MG63 (cell line): ENCODE measurements around the gene WIPF3. TPM values are rescaled to one million over a fixed set of nuclear protein-coding genes. Genes with fewer than 3 reads are reported as not detected.

Experiments
- DNase-seq: peaks from one replicate; pipeline ENCODE4 v3.0.0-alpha.2; 2020
- H3K27me3 ChIP-seq: fragments of 250-450 bp; sonication (Bioruptor Pico); 2 replicates; pipeline ENCODE4 v1.5.1; 2020; ENCODE audit warnings: mild to moderate bottlenecking, moderate library complexity
- H3K36me3 ChIP-seq: fragments of 250-450 bp; sonication (Bioruptor Pico); 2 replicates; pipeline ENCODE4 v1.5.1; 2020; ENCODE audit warnings: mild to moderate bottlenecking, moderate library complexity
- H3K4me3 ChIP-seq: fragments of 250-450 bp; sonication (Bioruptor Pico); 2 replicates; pipeline ENCODE4 v1.5.1; 2020; ENCODE audit warnings: mild to moderate bottlenecking, moderate library complexity
- H3K9me3 ChIP-seq: fragments of 250-450 bp; sonication (Bioruptor Pico); 2 replicates; pipeline ENCODE4 v1.5.1; 2020; ENCODE audit warnings: mild to moderate bottlenecking, moderate library complexity
- total RNA-seq: library from RNA; depleted of rRNA; stranded (reverse); fragments of >200 nt; shearing (Covaris generic); gene quantifications from 2 replicates; pipeline ENCODE4 v1.2.3, GENCODE V29; 2014; ENCODE audit warnings: low replicate concordance; rRNA removed

The WIPF3 gene
- not detected in 2 replicates for total RNA-seq

- peaks cover 43% of the 10 kb centered on the region for H3K27me3 ChIP-seq
- H3K4me3 ChIP-seq: no peak within 1 kb of the TSS; the same call in 1 of the 2 replicates
- no peaks in the 10 kb centered on the region for H3K36me3 ChIP-seq
- H3K9me3 ChIP-seq: no peaks in the 10 kb centered on the region
- peak; percentile 25 for DNase-seq
Measured at GRCh38 chr7:29806208-29806994, at the start of gene WIPF3. TSS of gene WIPF3 (plus strand) at chr7:29806508. CDS start at chr7:29834725, 28,217 bp downstream.

GRCh38 chr7:29763266-29763665, 43.0 kb upstream of the WIPF3 start:
- Histone ChIP-seq H3K27me3 (peaks cover 23% of the 10 kb centered on the region), H3K9me3 (no peaks in the 10 kb centered on the region), H3K4me3 (no peak overlapping the region), H3K36me3 (no peaks in the 10 kb centered on the region)
- DNase-seq: no peak

- H3K4me3 ChIP-seq: no peak overlapping the region
- H3K36me3 ChIP-seq: no peaks in the 10 kb centered on the region
- no peaks in the 10 kb centered on the region for H3K9me3 ChIP-seq
- peaks cover 23% of the 10 kb centered on the region for H3K27me3 ChIP-seq
- no peak for DNase-seq
Measured at GRCh38 chr7:29764227-29764626, 42.1 kb upstream of the WIPF3 start.

- no peaks in the 10 kb centered on the region for H3K36me3 ChIP-seq
- peaks cover 23% of the 10 kb centered on the region for H3K27me3 ChIP-seq
- no peak overlapping the region for H3K4me3 ChIP-seq
- DNase-seq: no peak
- no peaks in the 10 kb centered on the region for H3K9me3 ChIP-seq
Measured at GRCh38 chr7:29765490-29765889, 40.8 kb upstream of the WIPF3 start.

- Histone ChIP-seq H3K4me3 (no peak overlapping the region), H3K9me3 (no peaks in the 10 kb centered on the region)
- no peak for DNase-seq
Measured at GRCh38 chr7:29770371-29770770, 35.9 kb upstream of the WIPF3 start.

GRCh38 chr7:29771081-29771816, 35.1 kb upstream of the WIPF3 start:
- Histone ChIP-seq H3K9me3 (no peaks in the 10 kb centered on the region), H3K4me3 (no peak overlapping the region), H3K27me3 (peaks cover 11% of the 10 kb centered on the region), H3K36me3 (no peaks in the 10 kb centered on the region)
- no peak for DNase-seq

More at GRCh38 chr7:29770371-29770770, 35.9 kb upstream of the WIPF3 start:
- Histone ChIP-seq H3K36me3 (no peaks in the 10 kb centered on the region), H3K27me3 (peaks cover 20% of the 10 kb centered on the region)

GRCh38 chr7:29779017-29779416, 27.3 kb upstream of the WIPF3 start:
- Histone ChIP-seq H3K4me3 (no peak overlapping the region), H3K36me3 (no peaks in the 10 kb centered on the region), H3K9me3 (no peaks in the 10 kb centered on the region), H3K27me3 (peaks cover 30% of the 10 kb centered on the region)
- DNase-seq: no peak

- no peaks in the 10 kb centered on the region for H3K36me3 ChIP-seq
- DNase-seq: no peak
- H3K27me3 ChIP-seq: peaks cover 30% of the 10 kb centered on the region
- H3K4me3 ChIP-seq: no peak overlapping the region
- H3K9me3 ChIP-seq: no peaks in the 10 kb centered on the region
Measured at GRCh38 chr7:29780346-29780745, 26.0 kb upstream of the WIPF3 start.

GRCh38 chr7:29783671-29784070, 22.6 kb upstream of the WIPF3 start:
- DNase-seq: no peak
- Histone ChIP-seq H3K27me3 (peaks cover 17% of the 10 kb centered on the region), H3K36me3 (no peaks in the 10 kb centered on the region), H3K4me3 (no peak overlapping the region), H3K9me3 (no peaks in the 10 kb centered on the region)

GRCh38 chr7:29793507-29793906, 12.8 kb upstream of the WIPF3 start:
- H3K9me3 ChIP-seq: no peaks in the 10 kb centered on the region
- DNase-seq: no peak
- H3K36me3 ChIP-seq: no peaks in the 10 kb centered on the region
- H3K27me3 ChIP-seq: no peaks in the 10 kb centered on the region
- H3K4me3 ChIP-seq: no peak overlapping the region

- Histone ChIP-seq H3K4me3 (no peak overlapping the region), H3K36me3 (no peaks in the 10 kb centered on the region), H3K9me3 (no peaks in the 10 kb centered on the region)
Measured at GRCh38 chr7:29794959-29795629, 11.2 kb upstream of the WIPF3 start.

GRCh38 chr7:29795696-29796580, 10.4 kb upstream of the WIPF3 start:
- DNase-seq: no peak
- H3K4me3 ChIP-seq: no peak overlapping the region
- H3K27me3 ChIP-seq: 0 out of 2 replicates have a peak, but pooled peaks cover 2% of the 10 kb centered on the region
- H3K9me3 ChIP-seq: no peaks in the 10 kb centered on the region
- no peaks in the 10 kb centered on the region for H3K36me3 ChIP-seq

More at GRCh38 chr7:29794959-29795629, 11.2 kb upstream of the WIPF3 start:
- DNase-seq: no peak
- 0 out of 2 replicates have a peak, but pooled peaks cover 1% of the 10 kb centered on the region for H3K27me3 ChIP-seq

- H3K4me3 ChIP-seq: no peak overlapping the region
- H3K9me3 ChIP-seq: no peaks in the 10 kb centered on the region
- no peaks in the 10 kb centered on the region for H3K36me3 ChIP-seq
- no peak for DNase-seq
- 0 out of 2 replicates have a peak, but pooled peaks cover 2% of the 10 kb centered on the region for H3K27me3 ChIP-seq
Measured at GRCh38 chr7:29797112-29797944, 9.0 kb upstream of the WIPF3 start.

GRCh38 chr7:29798422-29798821, 7.9 kb upstream of the WIPF3 start:
- no peaks in the 10 kb centered on the region for H3K9me3 ChIP-seq
- DNase-seq: no peak
- peaks cover 4% of the 10 kb centered on the region; the same call in 1 of the 2 replicates for H3K27me3 ChIP-seq
- H3K4me3 ChIP-seq: no peak overlapping the region
- H3K36me3 ChIP-seq: no peaks in the 10 kb centered on the region

GRCh38 chr7:29801929-29802328, 4.4 kb upstream of the WIPF3 start:
- Histone ChIP-seq H3K27me3 (peaks cover 24% of the 10 kb centered on the region), H3K9me3 (no peaks in the 10 kb centered on the region)

More at GRCh38 chr7:29801929-29802328, 4.4 kb upstream of the WIPF3 start:
- no peak for DNase-seq
- Histone ChIP-seq H3K36me3 (no peaks in the 10 kb centered on the region), H3K4me3 (no peak overlapping the region)
